Prostate gland (tissue), 2 donors: Measurements from ENCODE around the gene TRMT112. TPM values are rescaled to one million over a fixed set of nuclear protein-coding genes. Genes with fewer than 3 reads are reported as not detected.
A peak's percentile ranks its signal among the peaks of the same experiment; 100 is the strongest.
"Not testable (repeated sequence)": the region's sequence is repeated elsewhere in the genome, so short reads cannot be mapped to it uniquely, and the experiment has no call there.

Experiments used
- DNase-seq: peaks from one replicate; pipeline ENCODE4 v3.0.0-alpha.2; 2019; ENCODE audit warnings: low spot score
- H3K27ac ChIP-seq, 2 donors: fragments of 200-600 bp; sonication (generic); 2 replicates each; pipeline ENCODE4 v1.5.1; 2017 to 2019
- H3K27me3 ChIP-seq: fragments of 200-600 bp; sonication (generic); replicated peaks from 2 replicates; pipeline ENCODE4 v1.5.1; 2019; ENCODE audit not compliant: insufficient read depth
- H3K36me3 ChIP-seq, 2 donors: fragments of 200-600 bp; sonication (generic); 1 replicate in 1 of 2; 2 replicates in 1 of 2; pipeline versions ENCODE4 v1.5.1 to v1.8.1; 2017 to 2019
- H3K4me1 ChIP-seq: fragments of 200-600 bp; sonication (generic); replicated peaks from 2 replicates; pipeline ENCODE4 v1.5.1; 2019
- H3K4me3 ChIP-seq, 2 donors: fragments of 200-600 bp; sonication (generic); 2 replicates each; pipeline ENCODE4 v1.5.1; 2017 to 2019
- H3K9me3 ChIP-seq: fragments of 200-600 bp; sonication (generic); 2 replicates; pipeline ENCODE4 v1.5.1; 2017
- POLR2A ChIP-seq: fragments of 450-650 bp; IDR thresholded peaks from one replicate; pipeline ENCODE4 v1.6.1; 2016; ENCODE audit warnings: antibody characterized with exemption, mild to moderate bottlenecking
- POLR2AphosphoS5 ChIP-seq: sonication (generic); formaldehyde crosslinking; IDR thresholded peaks from one replicate; pipeline ENCODE4 v1.6.1; 2017; ENCODE audit warnings: antibody characterized with exemption
- WGBS: methylation state at CpG from one replicate; pipeline ENCODE4 v1.1.5; 2018; 5-methylcytosine and 5-hydroxymethylcytosine counted together
- intact Hi-C: fragments of 100-400 bp; cut with DNase I; formaldehyde crosslinking; loops from one replicate; pipeline ENCODE4 v1.14.2; 2022
- total RNA-seq, 2 donors: library from RNA; depleted of rRNA; stranded (reverse); fragments of >200 nt; gene quantifications; one replicate each; pipeline ENCODE4 v1.1.0, GENCODE V29; 2016
- TF ChIP-seq, protein P1 (sequence below), 4 experiments: fragments of 200-600 bp in 2 of 4; fragments of 450-650 bp in 2 of 4; sonication (generic) in 2 of 4; IDR thresholded peaks; 1 replicate in 3 of 4; 2 replicates in 1 of 4; pipeline ENCODE4 v1.5.1; 2016 to 2019; ENCODE audit warnings: antibody characterized with exemption in 4 of 4, mild to moderate bottlenecking in 2 of 4, moderate library complexity in 2 of 4

The TRMT112 gene
- total RNA-seq, 2 donors from 2014 or later: 328 to 400 TPM

DNA sequence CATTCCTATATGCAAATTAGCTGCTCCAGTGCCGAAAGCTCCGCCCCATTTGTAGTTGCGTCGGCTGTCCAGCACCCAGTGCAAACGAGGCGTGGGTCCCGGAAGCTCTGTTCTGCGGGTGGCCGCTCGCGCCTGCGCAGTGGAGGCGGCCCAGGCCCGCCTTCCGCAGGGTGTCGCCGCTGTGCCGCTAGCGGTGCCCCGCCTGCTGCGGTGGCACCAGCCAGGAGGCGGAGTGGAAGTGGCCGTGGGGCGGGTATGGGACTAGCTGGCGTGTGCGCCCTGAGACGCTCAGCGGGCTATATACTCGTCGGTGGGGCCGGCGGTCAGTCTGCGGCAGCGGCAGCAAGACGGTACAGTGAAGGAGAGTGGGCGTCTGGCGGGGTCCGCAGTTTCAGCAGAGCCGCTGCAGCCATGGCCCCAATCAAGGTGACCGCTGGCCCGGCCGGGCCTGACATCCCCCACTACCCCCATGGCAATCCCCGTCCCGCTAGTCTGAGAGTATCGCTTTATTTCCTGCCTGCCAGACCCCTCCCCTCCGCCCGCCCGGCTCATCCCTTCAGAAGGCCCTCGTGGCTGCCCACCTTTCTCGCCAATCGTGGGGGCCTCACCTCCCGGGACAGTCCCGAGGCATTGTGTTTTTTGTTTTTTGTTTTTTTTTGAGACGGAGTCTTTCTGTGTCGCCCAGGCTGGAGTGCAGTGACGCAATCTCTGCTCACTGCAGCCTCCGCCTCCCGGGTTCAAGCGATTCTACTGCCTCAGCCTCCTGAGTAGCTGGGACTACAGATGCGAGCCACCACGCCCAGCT lies 804 bp upstream of the TRMT112 start, which contains the start of gene PRDX5:
Gene PRDX5 (plus strand): TSS at position 161 of the 805 bp plus-strand sequence. CDS start 95 bp downstream, at position 256.
- Histone ChIP-seq H3K36me3 (no peaks in the 10 kb centered on the region), H3K27me3 (no peaks in the 10 kb centered on the region), H3K27ac (peak within 1 kb of the TSS; percentile 98), H3K4me3 (peak within 1 kb of the TSS; percentile 80 to 81), H3K4me1 (no peaks in the 10 kb centered on the region), H3K9me3 (no peaks in the 10 kb centered on the region)
- TF ChIP-seq, protein P1, sequence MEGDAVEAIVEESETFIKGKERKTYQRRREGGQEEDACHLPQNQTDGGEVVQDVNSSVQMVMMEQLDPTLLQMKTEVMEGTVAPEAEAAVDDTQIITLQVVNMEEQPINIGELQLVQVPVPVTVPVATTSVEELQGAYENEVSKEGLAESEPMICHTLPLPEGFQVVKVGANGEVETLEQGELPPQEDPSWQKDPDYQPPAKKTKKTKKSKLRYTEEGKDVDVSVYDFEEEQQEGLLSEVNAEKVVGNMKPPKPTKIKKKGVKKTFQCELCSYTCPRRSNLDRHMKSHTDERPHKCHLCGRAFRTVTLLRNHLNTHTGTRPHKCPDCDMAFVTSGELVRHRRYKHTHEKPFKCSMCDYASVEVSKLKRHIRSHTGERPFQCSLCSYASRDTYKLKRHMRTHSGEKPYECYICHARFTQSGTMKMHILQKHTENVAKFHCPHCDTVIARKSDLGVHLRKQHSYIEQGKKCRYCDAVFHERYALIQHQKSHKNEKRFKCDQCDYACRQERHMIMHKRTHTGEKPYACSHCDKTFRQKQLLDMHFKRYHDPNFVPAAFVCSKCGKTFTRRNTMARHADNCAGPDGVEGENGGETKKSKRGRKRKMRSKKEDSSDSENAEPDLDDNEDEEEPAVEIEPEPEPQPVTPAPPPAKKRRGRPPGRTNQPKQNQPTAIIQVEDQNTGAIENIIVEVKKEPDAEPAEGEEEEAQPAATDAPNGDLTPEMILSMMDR (IDR thresholded peaks at IDR 0.05): peak; percentile 53 to 90 (median 74)
- TF ChIP-seq POLR2AphosphoS5 (peak; percentile 81), POLR2A (peak; percentile 95)
- intact Hi-C loops: no loop called here
- peak; percentile 93 for DNase-seq
- WGBS: under 1% methylated on average over 57 of the region's 61 CpGs

DNA sequence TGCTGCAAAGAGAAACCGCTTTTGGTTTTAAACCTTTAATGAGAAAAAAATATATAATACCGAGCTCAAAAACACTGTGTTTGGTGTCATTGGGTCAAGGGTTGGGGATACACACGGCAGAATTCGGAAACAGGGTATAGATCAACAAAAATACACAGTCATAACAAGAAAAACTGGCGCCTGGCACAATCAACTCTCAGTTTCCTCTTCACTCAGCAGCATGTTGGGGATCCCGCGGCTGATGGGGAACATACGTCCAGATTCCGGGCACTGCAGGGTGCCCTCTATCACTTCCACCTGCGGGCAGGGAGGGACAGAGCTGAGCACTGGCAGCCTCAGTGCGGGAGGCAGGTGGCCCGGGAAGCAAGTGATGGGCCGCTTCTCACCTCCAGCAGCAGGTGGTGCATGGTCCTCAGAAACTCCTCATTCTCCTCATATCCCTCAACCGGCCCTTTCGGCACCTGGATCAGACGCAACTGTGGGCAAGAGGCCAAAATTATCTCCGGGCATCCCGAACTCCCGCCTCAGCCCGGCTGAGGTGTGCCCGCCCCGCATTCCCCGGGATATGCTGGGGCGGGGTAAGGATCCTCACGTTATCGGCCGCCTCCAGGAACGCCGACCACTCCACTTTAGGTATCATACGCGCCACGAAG lies 561 bp downstream of the TRMT112 start:
- intact Hi-C loops: no loop called here
- no peaks in the 10 kb centered on the region for H3K36me3 ChIP-seq
- H3K27ac ChIP-seq: peak overlapping the region; percentile 98
- no peaks in the 10 kb centered on the region for H3K4me1 ChIP-seq
- TF ChIP-seq POLR2A: no peak
- TF ChIP-seq, protein P1 (IDR thresholded peaks at IDR 0.05): peak in 1 of 4 experiments; percentile 35
- H3K9me3 ChIP-seq: no peaks in the 10 kb centered on the region
- WGBS: 7% methylated on average over 28 of the region's 32 CpGs
- H3K27me3 ChIP-seq: no peaks in the 10 kb centered on the region
- H3K4me3 ChIP-seq: peak overlapping the region; percentile 80 to 81
- DNase-seq: no peak

DNA sequence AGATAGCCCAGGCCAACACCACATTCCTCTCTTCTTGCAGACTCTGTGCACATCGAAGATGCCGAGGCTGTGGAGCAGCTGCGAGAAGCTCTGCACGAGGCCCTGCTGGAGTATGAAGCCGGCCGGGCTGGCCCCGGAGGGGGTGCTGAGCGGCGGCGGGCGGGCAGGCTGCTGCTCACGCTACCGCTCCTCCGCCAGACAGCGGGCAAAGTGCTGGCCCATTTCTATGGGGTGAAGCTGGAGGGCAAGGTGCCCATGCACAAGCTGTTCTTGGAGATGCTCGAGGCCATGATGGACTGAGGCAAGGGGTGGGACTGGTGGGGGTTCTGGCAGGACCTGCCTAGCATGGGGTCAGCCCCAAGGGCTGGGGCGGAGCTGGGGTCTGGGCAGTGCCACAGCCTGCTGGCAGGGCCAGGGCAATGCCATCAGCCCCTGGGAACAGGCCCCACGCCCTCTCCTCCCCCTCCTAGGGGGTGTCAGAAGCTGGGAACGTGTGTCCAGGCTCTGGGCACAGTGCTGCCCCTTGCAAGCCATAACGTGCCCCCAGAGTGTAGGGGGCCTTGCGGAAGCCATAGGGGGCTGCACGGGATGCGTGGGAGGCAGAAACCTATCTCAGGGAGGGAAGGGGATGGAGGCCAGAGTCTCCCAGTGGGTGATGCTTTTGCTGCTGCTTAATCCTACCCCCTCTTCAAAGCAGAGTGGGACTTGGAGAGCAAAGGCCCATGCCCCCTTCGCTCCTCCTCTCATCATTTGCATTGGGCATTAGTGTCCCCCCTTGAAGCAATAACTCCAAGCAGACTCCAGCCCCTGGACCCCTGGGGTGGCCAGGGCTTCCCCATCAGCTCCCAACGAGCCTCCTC lies 1.5 kb downstream of the TRMT112 start:
- WGBS: 73% methylated on average over 22 of the region's 25 CpGs
- H3K9me3 ChIP-seq, H3K36me3 ChIP-seq, DNase-seq, intact Hi-C loops, H3K4me1 ChIP-seq, H3K27me3 ChIP-seq: not testable (repeated sequence)
- Histone ChIP-seq H3K4me3 (peak overlapping the region in 1 of 2 donors; percentile 80), H3K27ac (peak overlapping the region; percentile 98)

DNA sequence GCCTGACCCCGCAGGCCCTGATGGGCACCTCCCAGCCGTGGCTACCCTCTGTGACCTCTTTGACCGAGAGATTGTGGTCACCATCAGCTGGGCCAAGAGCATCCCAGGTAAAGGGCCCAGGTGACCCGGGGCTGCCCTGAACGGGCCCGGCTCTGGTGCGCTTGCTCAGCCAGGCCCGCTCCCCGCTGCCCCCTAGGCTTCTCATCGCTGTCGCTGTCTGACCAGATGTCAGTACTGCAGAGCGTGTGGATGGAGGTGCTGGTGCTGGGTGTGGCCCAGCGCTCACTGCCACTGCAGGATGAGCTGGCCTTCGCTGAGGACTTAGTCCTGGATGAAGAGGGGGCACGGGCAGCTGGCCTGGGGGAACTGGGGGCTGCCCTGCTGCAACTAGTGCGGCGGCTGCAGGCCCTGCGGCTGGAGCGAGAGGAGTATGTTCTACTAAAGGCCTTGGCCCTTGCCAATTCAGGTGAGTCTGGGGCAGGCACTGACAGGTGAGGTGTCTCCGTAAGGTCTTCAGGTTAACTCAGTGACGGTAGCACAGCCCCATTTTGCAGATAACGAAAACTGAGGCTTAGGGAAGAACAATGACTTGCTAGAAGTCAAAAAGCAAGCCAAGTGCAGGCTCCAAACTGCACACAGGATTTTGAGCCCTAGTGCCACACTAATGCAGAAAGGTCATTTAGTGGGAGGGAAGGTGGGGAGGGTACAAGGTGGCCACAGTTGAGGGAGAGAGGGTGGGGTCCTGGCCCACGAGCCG lies 2.4 kb downstream of the TRMT112 start:
- no peak overlapping the region for H3K4me3 ChIP-seq
- 89% methylated on average over 22 of the region's 24 CpGs for WGBS
- H3K27ac ChIP-seq: no peak overlapping the region
- no peaks in the 10 kb centered on the region for H3K4me1 ChIP-seq
- H3K36me3 ChIP-seq: no peaks in the 10 kb centered on the region
- intact Hi-C loops: no loop called here
- no peak for DNase-seq
- no peak for TF ChIP-seq POLR2A
- TF ChIP-seq, protein P1 (IDR thresholded peaks at IDR 0.05): no peak
- no peak for TF ChIP-seq POLR2AphosphoS5
- H3K27me3 ChIP-seq: no peaks in the 10 kb centered on the region
- no peaks in the 10 kb centered on the region for H3K9me3 ChIP-seq
